Endothelial cell (in vitro differentiated cells): ENCODE data around the gene IGF2R. TPM values are rescaled to one million over a fixed set of nuclear protein-coding genes. Genes with fewer than 3 reads are reported as not detected.
"Not testable (repeated sequence)": the region's sequence is repeated elsewhere in the genome, so short reads cannot be mapped to it uniquely, and the experiment has no call there.

ENCODE experiments used
- DNase-seq: peaks from one replicate; pipeline ENCODE4 v3.0.0; 2021; ENCODE audit warnings: low spot score
- H3K27ac Mint-ChIP-seq: one replicate; pipeline ENCODE4 v1.8.0; 2021; ENCODE audit warnings: mixed read lengths, inconsistent platforms; ENCODE audit not compliant: unreplicated experiment
- H3K27me3 Mint-ChIP-seq: one replicate; pipeline ENCODE4 v1.8.0; 2021; ENCODE audit warnings: mild to moderate bottlenecking, moderate library complexity, mixed read lengths, inconsistent platforms; ENCODE audit not compliant: unreplicated experiment
- H3K36me3 Mint-ChIP-seq: one replicate; pipeline ENCODE4 v1.8.0; 2021; ENCODE audit warnings: mild to moderate bottlenecking, low read depth, mixed read lengths, inconsistent platforms; ENCODE audit not compliant: unreplicated experiment
- H3K4me1 Mint-ChIP-seq: one replicate; pipeline ENCODE4 v1.8.0; 2021; ENCODE audit warnings: mild to moderate bottlenecking, mixed read lengths, inconsistent platforms; ENCODE audit not compliant: unreplicated experiment
- H3K4me3 Mint-ChIP-seq: one replicate; pipeline ENCODE4 v1.8.0; 2021; ENCODE audit warnings: mild to moderate bottlenecking, mixed read lengths, inconsistent platforms; ENCODE audit not compliant: unreplicated experiment
- H3K9me3 Mint-ChIP-seq: one replicate; pipeline ENCODE4 v1.8.0; 2021; ENCODE audit warnings: mixed read lengths, inconsistent platforms; ENCODE audit not compliant: unreplicated experiment
- CTCF ChIP-seq: fragments of 200-600 bp; sonication (generic); IDR thresholded peaks from one replicate; pipeline ENCODE4 v1.5.0; 2021; ENCODE audit warnings: antibody characterized with exemption; ENCODE audit not compliant: unreplicated experiment
- long read RNA-seq: library from polyadenylated mRNA; unstranded; transcript quantifications from one replicate; pipeline ENCODE4 v2.0.0, GENCODE V29; 2020; ENCODE audit not compliant: unreplicated experiment
- total RNA-seq: library from RNA; stranded (reverse); fragmentation: NEBNext Ultra II Directional; extraction: Animal tissue kit (Norgen Biotek cat#: 25700); gene quantifications from one replicate; pipeline ENCODE4 v1.2.1, GENCODE V29; 2021; ENCODE audit not compliant: unreplicated experiment

The IGF2R gene
- 108 TPM for total RNA-seq
- long read RNA-seq, partial matches to known transcripts: 1 of 2 reads
- long read RNA-seq, other reads (novel, unspliced or antisense): 1 of 2 reads

- DNase-seq: peak; percentile 86
- Mint-ChIP-seq H3K4me3 (peak within 1 kb of the TSS; percentile 96), H3K4me1 (peaks cover 31% of the 10 kb centered on the region), H3K27me3 (peaks cover 14% of the 10 kb centered on the region), H3K36me3 (peaks cover 6% of the 10 kb centered on the region), H3K9me3 (no peaks in the 10 kb centered on the region), H3K27ac (peak within 1 kb of the TSS; percentile 97)
- TF ChIP-seq CTCF: peak; percentile 18
These were observed at the start of gene IGF2R for GRCh38 chr6:159968295-159969203. IGF2R (plus strand) TSS chr6:159969082; CDS start chr6:159969247, 165 bp downstream.

- Mint-ChIP-seq H3K4me1 (no peaks in the 10 kb centered on the region), H3K27ac (no peak overlapping the region), H3K4me3 (no peak overlapping the region), H3K36me3 (no peaks in the 10 kb centered on the region), H3K9me3 (no peaks in the 10 kb centered on the region), H3K27me3 (no peaks in the 10 kb centered on the region)
- no peak for DNase-seq
- TF ChIP-seq CTCF: no peak
These were observed 49.1 kb upstream of the IGF2R start for GRCh38 chr6:159919800-159920199.

GRCh38 chr6:159924150-159924549 lies 44.7 kb upstream of the IGF2R start:
- not testable (repeated sequence) for H3K27ac Mint-ChIP-seq, H3K4me3 Mint-ChIP-seq, H3K9me3 Mint-ChIP-seq, H3K36me3 Mint-ChIP-seq, H3K4me1 Mint-ChIP-seq, H3K27me3 Mint-ChIP-seq, DNase-seq

GRCh38 chr6:159926542-159927203 lies 42.2 kb upstream of the IGF2R start:
- DNase-seq: no peak
- Mint-ChIP-seq H3K36me3 (no peaks in the 10 kb centered on the region), H3K27ac (no peak overlapping the region), H3K27me3 (no peaks in the 10 kb centered on the region), H3K9me3 (no peaks in the 10 kb centered on the region), H3K4me3 (no peak overlapping the region), H3K4me1 (no peaks in the 10 kb centered on the region)
- TF ChIP-seq CTCF: no peak

- DNase-seq: no peak
- Mint-ChIP-seq H3K27me3 (no peaks in the 10 kb centered on the region), H3K36me3 (no peaks in the 10 kb centered on the region), H3K27ac (peak overlapping the region; percentile 25), H3K4me1 (no peaks in the 10 kb centered on the region), H3K4me3 (no peak overlapping the region), H3K9me3 (no peaks in the 10 kb centered on the region)
- no peak for TF ChIP-seq CTCF
These were observed 39.1 kb upstream of the IGF2R start for GRCh38 chr6:159929819-159930218.
